K562 (cell line): ENCODE results near the gene CASP7. TPM values are rescaled to one million over a fixed set of nuclear protein-coding genes. Genes with fewer than 3 reads are reported as not detected.

Experiments used
- CBFA2T2 ChIP-seq: fragments of 450-650 bp; conservative IDR thresholded peaks from 2 replicates; pipeline ENCODE4 v1.6.1; 2017; ENCODE audit warnings: mild to moderate bottlenecking
- CHCHD3 ChIP-seq: fragments of 250-450 bp; sonication (Bioruptor Pico); IDR thresholded peaks from 2 replicates; pipeline ENCODE4 v2.1.2; 2022; ENCODE audit warnings: mild to moderate bottlenecking
- DMBX1 ChIP-seq: fragments of 250-450 bp; sonication (Bioruptor Pico); IDR thresholded peaks from 2 replicates; pipeline ENCODE4 v1.8.0; 2022; ENCODE audit warnings: inconsistent platforms, mild to moderate bottlenecking, moderate library complexity, borderline replicate concordance
- GATAD2B ChIP-seq: fragments of 450-650 bp; IDR thresholded peaks from 2 replicates; pipeline ENCODE4 v1.6.1; 2017; ENCODE audit warnings: mild to moderate bottlenecking, borderline replicate concordance
- HMGN3 ChIP-seq: IDR thresholded peaks from 2 replicates; pipeline ENCODE4 v1.6.1; 2011; ENCODE audit warnings: borderline replicate concordance, low read depth, mild to moderate bottlenecking, mixed read lengths, low read length; ENCODE audit not compliant: insufficient read length; ENCODE audit errors: extremely low read depth
- HOMEZ ChIP-seq: fragments of 250-450 bp; sonication (Bioruptor Pico); IDR thresholded peaks from 2 replicates; pipeline ENCODE4 v1.4.0; 2020; ENCODE audit warnings: mild to moderate bottlenecking, moderate library complexity
- ILK ChIP-seq: fragments of 450-650 bp; IDR thresholded peaks from 2 replicates; pipeline ENCODE4 v1.6.1; 2016; ENCODE audit warnings: missing genetic modification characterization, low read depth, mild to moderate bottlenecking, missing compliant biosample characterization, moderate library complexity, borderline replicate concordance
- PHF20 ChIP-seq: fragments of 450-650 bp; IDR thresholded peaks from 2 replicates; pipeline ENCODE4 v1.6.1; 2018; ENCODE audit not compliant: partially characterized antibody
- SP2 ChIP-seq: IDR thresholded peaks from 2 replicates; pipeline ENCODE4 v1.6.1; 2011; ENCODE audit warnings: mild to moderate bottlenecking, low read depth, low read length, moderate library complexity; ENCODE audit not compliant: poor library complexity, severe bottlenecking; ENCODE audit errors: extremely low read depth
- ZBTB5 ChIP-seq: fragments of 450-650 bp; IDR thresholded peaks from 2 replicates; pipeline ENCODE4 v1.6.1; 2017; ENCODE audit warnings: antibody characterized with exemption
- ZFP1 ChIP-seq: fragments of 450-650 bp; formaldehyde crosslinking; IDR thresholded peaks from 2 replicates; pipeline ENCODE4 v1.4.0; 2020; ENCODE audit warnings: mild to moderate bottlenecking, mixed read lengths
- ZMIZ1 ChIP-seq, 2 experiments: fragments of 150-350 bp in 1 of 2; IDR thresholded peaks; 2 replicates each; pipeline ENCODE4 v1.6.1; 2012 to 2016; ENCODE audit warnings: low read depth in 2 of 2, low read length in 2 of 2, mild to moderate bottlenecking in 1 of 2, moderate library complexity in 1 of 2
- polyA plus RNA-seq, 8 experiments: library from polyadenylated mRNA; depleted of rRNA in 4 of 8; stranded (reverse) in 5 of 8; unstranded in 3 of 8; fragments of >200 nt; fragmentation: Nextera tagmentation in 2 of 8; fragmentation: Illumina TruSeq in 1 of 8; extraction: Ambion mirVana in 2 of 8; extraction: Trizol in 1 of 8; gene quantifications; 2 replicates each; pipeline versions ENCODE4 v1.2.1 to v1.2.3, GENCODE V29; 2011 to 2014; ENCODE audit warnings: inconsistent platforms in 1 of 8, missing spikeins in 1 of 8
- total RNA-seq, 7 experiments: library from RNA; depleted of rRNA in 6 of 7; stranded (reverse); fragments of >200 nt in 6 of 7; fragmentation: Illumina TruSeq in 2 of 7; extraction: Trizol in 2 of 7; gene quantifications; 2 replicates each; pipeline versions ENCODE4 v1.2.1 to v1.2.3, GENCODE V29; 2011 to 2021; ENCODE audit warnings: low replicate concordance in 1 of 7
- TF ChIP-seq, protein P1 (sequence below): fragments of 250-450 bp; sonication (Bioruptor Pico); IDR thresholded peaks from 2 replicates; pipeline ENCODE4 v1.5.0; 2021; ENCODE audit warnings: mild to moderate bottlenecking, borderline replicate concordance
- TF ChIP-seq, protein P2 (sequence below): conservative IDR thresholded peaks from 2 replicates; pipeline ENCODE4 v1.6.1; 2011; ENCODE audit warnings: low read depth, mild to moderate bottlenecking, low read length; ENCODE audit not compliant: control insufficient read depth

The CASP7 gene
- total and polyA plus RNA-seq, 9 of the 15 experiments (the other 6 are each of a cell fraction or from before 2014, with no cell fraction given), result 2.2 to 23.3 (median 9.0) TPM

DNA sequence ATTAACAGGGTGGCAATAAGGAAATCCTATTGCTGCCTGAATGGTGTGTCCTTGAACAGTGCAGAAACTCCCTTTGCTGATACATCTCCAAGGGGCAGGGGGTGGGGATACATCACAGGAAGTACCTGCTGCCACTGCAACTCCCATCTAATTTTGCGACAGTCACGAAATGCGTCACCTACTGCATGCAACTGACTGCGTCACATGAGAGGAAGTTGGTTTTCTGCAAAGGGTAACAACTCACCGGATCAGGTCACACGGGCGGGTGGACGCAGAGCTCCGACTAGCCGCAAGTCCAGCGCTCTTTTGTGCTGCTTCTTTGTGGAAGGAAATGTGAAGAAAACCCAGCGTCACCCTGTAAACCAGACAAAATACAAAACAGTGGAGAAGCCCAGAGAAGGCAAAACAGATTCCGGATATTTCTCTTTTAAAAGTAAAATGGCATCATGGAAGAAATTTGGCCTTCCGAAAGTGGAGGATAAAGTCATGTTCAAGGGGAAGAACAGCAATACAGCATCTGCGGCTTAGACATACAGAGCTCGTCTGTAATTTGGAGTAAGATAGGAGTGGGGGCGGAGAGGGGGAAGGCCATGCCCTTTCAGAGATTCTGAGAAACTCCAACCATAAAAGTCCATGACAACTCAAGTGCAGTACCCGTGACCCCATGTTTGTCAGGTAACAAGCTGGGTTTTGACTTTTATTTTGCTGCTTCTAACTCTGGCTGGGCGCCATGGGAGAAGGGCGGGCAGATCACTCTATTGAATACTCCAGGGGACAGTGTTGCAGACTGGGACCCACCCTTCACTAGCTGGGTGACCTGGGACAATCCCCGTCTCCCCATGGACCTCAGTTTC is 39.5 kb downstream of the CASP7 start (continued):
- TF ChIP-seq HOMEZ (CRISPR knock-in tag) (no peak), HMGN3 (no peak), ILK (tag) (no peak), ZMIZ1 (IDR thresholded peaks at IDR 0.05; ENCODE audit: low read depth in 2 of 2, low read length in 2 of 2) (no peak), GATAD2B (no peak), PHF20 (no peak), ZBTB5 (no peak), CHCHD3 (CRISPR knock-in tag) (no peak), ZFP1 (no peak), SP2 (no peak), DMBX1 (CRISPR knock-in tag) (no peak), CBFA2T2 (no peak)
- TF ChIP-seq, protein P1, sequence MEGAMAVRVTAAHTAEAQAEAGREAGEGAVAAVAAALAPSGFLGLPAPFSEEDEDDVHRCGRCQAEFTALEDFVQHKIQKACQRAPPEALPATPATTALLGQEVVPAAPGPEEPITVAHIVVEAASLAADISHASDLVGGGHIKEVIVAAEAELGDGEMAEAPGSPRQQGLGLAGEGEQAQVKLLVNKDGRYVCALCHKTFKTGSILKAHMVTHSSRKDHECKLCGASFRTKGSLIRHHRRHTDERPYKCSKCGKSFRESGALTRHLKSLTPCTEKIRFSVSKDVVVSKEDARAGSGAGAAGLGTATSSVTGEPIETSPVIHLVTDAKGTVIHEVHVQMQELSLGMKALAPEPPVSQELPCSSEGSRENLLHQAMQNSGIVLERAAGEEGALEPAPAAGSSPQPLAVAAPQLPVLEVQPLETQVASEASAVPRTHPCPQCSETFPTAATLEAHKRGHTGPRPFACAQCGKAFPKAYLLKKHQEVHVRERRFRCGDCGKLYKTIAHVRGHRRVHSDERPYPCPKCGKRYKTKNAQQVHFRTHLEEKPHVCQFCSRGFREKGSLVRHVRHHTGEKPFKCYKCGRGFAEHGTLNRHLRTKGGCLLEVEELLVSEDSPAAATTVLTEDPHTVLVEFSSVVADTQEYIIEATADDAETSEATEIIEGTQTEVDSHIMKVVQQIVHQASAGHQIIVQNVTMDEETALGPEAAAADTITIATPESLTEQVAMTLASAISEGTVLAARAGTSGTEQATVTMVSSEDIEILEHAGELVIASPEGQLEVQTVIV (CRISPR knock-in tag), result peak; percentile 93
- TF ChIP-seq, protein P2, sequence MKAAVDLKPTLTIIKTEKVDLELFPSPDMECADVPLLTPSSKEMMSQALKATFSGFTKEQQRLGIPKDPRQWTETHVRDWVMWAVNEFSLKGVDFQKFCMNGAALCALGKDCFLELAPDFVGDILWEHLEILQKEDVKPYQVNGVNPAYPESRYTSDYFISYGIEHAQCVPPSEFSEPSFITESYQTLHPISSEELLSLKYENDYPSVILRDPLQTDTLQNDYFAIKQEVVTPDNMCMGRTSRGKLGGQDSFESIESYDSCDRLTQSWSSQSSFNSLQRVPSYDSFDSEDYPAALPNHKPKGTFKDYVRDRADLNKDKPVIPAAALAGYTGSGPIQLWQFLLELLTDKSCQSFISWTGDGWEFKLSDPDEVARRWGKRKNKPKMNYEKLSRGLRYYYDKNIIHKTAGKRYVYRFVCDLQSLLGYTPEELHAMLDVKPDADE, result no peak
